Activated CD4-positive, alpha-beta T cell treated with anti-CD3 and anti-CD28 coated beads, Interleukin-10, Interleukin-2, amounts not matched to agents 100 ng/mL and 50 ng/mL, durations not matched to agents 16 hours and 8 hours (primary cell): ENCODE data around the gene SLAMF8.

ENCODE experiments used
- DNase-seq: peaks from one replicate; pipeline ENCODE4 v3.0.0-alpha.2; 2020

The SLAMF8 gene

DNA sequence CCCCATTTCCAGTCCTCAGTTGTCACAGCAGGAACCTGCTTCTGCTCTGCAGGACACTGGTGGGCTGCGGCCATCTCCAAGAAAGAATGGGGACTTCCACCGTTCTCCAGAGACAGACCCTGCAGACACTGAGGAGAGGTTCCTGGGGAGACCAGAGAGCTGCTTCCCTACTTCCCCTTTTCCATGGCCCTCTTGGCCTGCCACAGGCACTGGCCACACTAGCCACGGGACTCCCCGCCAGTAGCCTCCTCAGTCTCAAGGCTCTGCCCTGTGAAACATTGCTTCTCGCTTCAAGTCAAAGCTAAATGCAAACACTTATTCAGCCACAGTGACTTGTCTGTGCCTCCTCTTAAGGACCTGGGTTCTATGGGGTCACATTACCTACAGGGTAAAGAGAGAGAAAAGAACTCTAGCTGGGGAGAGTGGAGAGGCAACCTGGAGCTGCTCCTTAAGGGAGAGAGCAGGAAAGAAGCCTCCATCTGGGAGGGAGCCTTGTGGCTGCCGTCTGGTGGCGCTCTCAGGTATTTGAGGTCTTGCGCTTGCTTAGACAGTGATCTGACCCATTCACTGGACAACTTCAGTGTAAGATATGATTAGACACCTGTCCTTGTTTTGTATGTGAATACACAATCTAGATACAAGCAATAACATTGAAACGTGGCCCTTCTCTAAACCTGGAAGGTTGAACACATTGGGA lies 5.4 kb upstream of the SLAMF8 start:
- DNase-seq: no peak

DNA sequence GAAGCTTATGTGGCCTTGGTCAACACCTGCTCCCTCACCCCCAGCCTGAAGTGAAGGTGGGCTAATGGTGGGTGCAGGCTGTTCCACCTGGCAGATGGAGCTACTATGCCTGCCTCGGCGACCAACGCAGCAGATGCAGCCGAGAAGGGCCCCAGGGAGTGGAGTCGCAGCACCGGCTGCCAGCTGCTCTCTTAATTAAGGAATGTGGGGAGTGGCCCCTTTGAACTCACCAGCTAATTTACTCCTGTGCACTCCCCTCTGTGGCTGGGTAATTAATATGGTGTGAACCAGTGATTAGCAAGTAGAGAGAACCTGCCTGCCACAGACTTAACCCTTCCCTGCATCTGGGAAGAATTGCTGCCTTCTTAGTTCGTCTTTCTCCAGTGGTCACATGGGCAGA lies 3.3 kb upstream of the SLAMF8 start:
- no peak for DNase-seq

DNA sequence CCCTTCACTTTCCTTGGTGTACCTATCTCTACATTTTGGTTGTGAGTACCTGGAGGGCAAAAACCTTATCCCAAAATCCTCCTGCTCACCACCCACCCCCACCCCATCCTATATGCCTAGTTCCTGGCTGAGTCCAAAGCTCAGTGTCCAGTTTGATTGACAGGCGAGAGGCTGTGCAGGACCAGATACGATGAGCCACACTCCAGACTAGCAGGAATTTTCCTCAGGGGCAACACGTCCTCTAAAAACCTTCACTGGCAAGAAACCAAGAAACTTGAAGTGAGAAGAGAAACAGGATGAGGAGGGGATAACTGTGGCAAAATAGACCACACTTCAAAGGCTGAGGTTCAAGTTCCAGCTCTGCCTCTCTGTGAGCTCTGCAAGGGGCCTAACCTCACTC lies 1.1 kb upstream of the SLAMF8 start:
- peak; percentile 39 for DNase-seq

DNA sequence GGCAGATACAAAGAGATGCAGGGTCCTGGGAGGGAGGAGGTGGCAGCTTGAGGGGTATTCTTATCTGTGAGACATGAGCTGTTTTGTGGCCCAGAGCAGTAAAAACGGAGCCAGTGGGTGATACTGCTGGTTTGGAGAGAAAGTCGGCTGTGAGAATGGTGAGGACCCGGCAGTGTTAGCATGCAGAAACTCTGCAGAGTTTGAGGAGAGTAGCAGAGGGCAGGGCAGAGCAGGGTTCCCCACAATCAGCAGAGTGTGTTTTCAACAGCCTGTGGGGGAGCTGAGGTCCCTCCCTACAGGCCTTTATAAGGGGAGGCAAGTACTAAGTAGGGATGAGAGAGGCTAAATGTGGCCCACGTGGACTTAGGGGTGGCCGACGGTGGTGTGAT lies 423 bp downstream of the SLAMF8 start:
- no peak for DNase-seq

DNA sequence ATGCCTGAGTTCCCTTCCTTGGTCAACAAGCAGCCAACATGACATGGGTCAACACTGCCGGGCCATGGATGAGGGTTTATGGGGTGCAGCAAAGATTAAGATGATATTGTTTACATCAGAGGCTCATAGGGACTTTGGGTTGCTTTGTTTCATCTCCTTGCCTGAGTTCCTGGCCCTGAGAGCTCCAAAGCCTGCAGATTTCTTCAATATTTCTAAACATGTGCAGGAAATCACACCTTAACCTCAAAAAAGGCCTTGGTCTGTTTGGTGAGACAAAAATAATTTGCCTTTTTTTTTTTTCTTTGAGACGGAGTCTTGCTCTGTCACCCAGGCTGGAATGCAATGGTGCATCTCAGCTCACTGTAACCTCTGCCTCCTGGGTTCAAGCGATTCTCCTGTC lies 876 bp downstream of the SLAMF8 start:
- DNase-seq: peak; percentile 54

DNA sequence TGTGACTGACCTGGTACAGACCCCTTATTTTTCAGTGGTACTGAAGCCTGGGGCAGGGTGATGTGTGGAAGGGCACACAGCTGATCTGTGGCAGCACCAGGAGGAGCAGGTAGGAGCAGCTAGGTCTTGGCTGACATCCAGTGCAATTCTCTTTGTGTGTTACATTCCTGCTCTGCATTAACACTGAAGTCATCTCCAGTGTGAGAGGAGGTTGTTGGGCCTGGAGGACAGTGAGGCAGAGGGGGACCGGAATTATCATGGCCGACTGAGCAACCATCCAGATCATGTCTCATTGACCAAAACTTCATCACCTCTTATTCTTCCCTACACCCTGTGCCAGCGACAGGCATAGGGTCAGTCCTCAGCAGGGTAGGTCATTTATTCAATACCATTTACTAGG lies 1.5 kb downstream of the SLAMF8 start:
- no peak for DNase-seq

DNA sequence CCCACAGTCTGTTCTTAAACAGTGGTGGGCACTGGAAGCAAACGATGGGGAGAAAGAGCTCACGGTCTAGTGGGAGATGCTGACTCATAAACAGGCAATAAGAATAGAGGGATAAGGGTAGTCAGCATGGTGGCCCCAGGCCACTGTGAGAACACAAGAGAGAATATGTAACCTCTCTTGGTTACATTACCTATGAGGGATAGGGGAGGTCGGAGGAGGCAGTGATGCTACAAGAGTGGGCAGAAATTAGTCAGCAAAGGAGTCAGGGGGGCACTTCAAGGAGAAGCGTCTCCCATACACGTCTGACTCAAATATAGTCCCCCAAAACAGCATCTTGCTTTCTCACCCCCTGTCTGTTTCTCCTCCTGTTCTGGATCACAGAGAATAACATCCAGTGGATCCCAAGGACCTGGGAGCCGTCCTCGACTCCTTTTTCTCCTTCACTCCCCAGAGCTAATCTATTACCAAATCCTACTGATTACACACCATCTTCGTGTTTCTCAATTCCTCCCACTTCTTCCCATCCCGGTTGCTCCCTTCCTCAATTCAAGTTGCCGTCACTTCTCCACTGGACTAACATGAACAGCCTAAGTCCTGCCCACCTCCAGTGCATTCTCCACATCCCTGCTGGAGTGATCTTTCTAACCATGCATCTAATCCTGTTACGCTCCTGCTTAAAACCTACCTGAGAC lies 2.1 kb downstream of the SLAMF8 start:
- DNase-seq: no peak

DNA sequence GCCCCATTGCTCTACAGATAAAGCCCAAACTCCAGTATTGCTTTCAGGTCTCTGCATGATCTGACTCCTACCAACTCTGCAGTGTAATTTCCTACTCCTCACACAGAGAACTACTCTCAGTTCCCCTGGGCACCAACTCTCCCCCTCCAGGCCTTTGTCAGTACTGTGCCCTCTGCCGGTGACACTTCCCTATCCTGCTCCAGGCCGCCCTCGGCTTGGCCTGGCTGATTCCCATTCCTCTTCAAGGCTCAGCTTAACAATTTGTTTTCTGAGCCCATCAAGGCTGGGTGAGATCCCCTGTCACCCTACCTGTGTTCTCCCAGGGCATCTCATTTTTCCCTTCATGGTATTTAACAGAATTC lies 2.6 kb downstream of the SLAMF8 start:
- no peak for DNase-seq

DNA sequence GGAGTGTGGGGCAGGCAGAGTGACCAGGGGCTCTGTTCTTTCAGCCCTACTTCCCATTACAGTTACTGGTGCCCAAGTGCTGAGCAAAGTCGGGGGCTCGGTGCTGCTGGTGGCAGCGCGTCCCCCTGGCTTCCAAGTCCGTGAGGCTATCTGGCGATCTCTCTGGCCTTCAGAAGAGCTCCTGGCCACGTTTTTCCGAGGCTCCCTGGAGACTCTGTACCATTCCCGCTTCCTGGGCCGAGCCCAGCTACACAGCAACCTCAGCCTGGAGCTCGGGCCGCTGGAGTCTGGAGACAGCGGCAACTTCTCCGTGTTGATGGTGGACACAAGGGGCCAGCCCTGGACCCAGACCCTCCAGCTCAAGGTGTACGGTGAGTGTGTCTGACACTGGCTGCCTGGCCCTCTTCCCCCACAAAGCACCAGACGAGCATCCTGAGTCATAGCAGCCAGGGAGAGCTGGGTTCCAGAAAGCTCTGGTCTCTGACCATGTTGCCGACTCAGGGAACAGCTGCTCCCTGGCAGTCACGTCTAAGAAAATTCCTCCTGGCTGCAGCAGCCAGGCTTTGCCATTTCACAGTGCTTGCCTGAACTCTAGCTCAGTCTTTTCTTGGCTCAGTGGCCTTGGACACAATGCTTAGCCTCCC lies 3.3 kb downstream of the SLAMF8 start:
- DNase-seq: no peak

DNA sequence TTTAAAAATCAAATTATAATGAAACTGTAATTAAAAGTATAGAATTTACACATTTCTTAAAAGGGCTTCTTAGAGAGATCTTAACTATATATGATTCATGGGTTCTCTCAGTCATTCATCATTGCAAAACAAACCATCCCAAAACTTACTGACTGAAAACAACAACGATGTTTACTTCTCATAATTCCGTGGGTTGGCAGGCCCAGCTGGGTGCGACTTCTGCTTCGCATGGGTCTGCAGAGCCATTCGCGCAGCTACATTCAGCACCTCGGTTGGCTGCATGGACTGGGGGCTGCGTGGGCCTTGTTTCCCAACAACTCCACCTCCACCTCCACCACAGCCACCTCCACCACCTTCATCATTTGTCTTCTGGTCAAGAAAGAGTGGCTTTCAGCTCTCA lies 4.0 kb downstream of the SLAMF8 start:
- DNase-seq: no peak

DNA sequence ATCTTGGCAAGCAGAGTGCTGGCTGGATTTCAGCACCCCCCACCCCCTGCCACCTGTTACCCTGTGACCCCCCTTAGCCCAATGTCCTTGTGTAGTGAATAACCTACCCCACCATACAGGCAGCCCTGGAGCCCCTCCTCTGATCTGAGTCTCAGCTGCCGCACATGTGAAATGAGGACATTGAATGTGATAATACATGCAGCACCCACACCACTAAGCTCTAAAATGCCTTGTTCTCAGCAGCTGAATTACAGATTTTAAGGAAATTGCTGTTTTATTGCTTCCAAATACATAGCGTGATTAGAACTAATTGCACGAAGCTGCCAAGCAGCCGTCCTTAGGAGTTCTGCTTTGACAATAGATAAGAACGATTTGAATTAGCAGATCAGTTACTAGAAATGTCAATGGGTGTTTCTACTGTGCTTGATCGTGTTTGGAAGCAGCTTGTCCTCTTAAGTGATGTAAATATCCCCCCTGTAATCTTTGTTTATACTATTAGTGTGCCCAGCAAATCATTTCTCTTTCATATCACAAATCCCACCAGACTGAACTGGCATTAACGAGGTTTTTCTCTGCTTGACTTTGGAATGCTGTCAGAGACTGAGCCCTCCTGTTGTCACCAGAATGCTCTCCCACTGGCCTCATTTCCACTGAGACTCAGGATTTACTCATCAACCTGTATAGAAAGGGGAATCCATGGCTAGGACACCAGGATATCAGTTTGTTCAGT lies 4.9 kb downstream of the SLAMF8 start:
- DNase-seq: no peak

DNA sequence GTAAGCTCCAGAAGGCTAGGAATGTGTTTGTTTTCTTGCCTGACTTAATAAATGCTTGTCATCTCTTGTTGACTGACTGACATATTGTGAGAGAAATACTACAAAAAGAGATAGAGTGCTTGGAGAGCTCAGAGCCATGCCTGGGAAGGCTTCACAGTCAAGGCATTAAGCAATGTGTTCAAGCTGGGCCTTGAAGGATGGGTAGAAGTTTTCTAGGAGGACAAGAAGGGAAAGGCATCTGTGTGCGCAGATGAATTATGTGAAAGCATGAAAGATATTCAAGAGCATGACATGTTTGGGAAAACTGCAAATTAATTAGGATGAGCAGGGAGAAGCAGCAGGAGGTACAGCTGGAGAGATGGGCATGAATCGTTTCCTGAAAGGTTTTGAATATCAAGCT lies 5.6 kb downstream of the SLAMF8 start:
- DNase-seq: no peak

DNA sequence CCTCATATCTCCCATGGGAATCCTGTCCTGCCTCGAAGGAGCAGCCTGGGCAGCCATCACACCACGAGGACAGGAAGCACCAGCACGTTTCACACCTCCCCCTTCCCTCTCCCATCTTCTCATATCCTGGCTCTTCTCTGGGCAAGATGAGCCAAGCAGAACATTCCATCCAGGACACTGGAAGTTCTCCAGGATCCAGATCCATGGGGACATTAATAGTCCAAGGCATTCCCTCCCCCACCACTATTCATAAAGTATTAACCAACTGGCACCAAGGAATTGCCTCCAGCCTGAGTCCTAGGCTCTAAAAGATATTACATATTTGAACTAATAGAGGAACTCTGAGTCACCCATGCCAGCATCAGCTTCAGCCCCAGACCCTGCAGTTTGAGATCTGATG lies 8.7 kb downstream of the SLAMF8 start:
- DNase-seq: no peak

DNA sequence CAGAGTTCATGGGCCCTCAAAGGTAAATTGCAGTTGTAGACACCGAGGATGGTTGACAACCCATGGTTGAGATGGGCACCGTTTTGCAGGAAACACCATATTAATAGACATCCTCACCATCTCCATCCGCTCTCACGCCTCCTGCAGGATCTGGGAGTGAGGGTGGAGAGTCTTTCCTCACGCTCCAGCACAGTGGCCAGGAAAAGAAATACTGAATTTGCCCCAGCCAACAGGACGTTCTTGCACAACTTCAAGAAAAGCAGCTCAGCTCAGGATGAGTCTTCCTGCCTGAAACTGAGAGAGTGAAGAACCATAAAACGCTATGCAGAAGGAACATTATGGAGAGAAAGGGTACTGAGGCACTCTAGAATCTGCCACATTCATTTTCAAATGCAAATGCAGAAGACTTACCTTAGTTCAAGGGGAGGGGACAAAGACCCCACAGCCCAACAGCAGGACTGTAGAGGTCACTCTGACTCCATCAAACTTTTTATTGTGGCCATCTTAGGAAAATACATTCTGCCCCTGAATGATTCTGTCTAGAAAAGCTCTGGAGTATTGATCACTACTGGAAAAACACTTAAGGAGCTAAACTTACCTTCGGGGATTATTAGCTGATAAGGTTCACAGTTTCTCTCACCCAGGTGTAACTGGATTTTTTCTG lies 9.3 kb downstream of the SLAMF8 start:
- no peak for DNase-seq

DNA sequence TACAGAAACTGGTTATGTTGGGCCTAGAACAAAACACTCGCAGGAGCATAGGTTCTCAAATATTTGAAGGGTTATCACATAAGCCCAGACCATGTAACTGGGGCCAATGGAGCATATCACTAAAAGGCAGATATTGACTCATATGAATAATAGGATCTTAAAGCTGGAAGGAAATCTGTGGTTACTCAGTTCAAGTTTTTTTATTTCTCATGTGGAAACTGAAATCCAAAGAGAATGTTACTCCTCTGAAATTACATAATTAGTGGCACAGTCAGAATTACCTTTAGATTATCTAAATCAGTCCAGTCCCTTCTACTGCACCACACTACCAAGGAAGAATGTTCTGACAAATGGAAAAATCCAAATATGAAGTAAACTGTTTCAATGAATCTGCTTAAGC lies 12.0 kb downstream of the SLAMF8 start:
- DNase-seq: peak; percentile 14

DNA sequence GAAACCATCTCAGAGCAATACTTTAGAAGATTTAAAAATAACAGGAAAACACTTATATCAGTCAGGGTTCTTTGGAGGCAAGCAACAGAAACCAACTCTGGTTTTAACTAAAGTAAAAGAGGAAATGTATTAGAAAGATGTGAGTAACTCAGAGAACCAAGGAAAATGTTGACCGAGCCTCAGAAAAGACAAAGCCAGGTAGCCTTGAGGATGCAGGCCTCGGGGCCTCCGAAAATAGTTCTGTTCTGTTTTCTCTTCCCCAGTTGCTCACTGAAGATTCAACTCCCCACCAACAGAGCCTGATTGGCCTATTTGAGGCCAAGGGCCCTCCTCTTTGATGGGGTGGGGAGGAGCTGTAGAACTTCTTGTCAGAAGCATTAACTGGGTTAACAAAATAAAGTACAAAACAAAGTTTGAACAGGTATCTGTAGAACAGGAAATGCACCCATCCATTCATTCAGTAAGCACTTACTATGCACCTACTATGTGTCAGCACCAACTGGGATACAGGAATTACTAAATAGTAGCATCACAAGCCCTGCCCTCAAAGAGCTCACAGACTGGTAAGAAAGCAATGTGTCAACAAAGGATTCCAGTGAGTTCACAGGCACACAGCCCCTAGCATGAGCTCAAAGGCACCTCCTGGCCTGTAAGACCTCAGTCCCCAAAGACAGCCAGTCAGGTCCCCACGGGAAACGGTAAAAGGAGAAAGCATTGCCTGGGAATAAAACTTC lies 12.6 kb downstream of the SLAMF8 start:
- no peak for DNase-seq

DNA sequence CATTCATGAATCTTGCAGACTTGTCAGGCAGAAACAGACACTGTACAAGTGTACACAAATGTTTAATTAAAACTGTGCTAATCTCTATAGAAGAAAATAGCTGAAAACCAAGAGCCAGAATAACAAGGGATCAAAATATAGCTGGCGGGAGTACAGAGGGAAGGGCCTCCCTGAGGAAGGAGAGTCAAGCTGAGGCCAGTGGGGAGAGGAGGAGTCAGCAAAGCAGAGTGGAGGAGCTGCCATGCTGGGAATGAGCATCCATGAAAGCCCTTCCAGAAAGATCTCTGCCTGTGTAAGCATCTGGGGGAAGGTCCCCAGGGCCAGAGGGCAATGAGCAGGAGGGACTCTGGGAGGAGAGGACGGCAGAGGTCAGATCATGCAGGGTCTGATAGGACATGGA lies 15.1 kb downstream of the SLAMF8 start:
- no peak for DNase-seq

DNA sequence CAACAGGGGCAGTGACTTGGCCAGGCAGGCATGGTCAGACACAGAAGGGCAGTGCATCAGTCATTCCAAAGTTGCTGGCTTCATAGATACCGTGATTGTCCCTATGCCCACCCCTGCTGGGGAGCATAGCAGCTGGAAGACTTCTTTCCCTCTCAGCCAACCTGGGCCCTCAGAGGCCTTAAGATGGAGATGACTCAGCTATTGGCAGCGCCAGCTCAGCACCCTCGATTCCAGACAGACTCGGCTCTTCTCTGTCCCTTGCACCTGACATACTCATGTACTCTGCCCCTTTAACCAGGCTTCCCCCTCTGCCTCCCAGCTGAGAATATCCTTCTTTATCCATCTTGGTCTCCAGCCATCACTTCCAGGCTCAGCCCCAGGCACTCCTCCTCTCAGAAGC lies 16.8 kb downstream of the SLAMF8 start:
- no peak for DNase-seq

DNA sequence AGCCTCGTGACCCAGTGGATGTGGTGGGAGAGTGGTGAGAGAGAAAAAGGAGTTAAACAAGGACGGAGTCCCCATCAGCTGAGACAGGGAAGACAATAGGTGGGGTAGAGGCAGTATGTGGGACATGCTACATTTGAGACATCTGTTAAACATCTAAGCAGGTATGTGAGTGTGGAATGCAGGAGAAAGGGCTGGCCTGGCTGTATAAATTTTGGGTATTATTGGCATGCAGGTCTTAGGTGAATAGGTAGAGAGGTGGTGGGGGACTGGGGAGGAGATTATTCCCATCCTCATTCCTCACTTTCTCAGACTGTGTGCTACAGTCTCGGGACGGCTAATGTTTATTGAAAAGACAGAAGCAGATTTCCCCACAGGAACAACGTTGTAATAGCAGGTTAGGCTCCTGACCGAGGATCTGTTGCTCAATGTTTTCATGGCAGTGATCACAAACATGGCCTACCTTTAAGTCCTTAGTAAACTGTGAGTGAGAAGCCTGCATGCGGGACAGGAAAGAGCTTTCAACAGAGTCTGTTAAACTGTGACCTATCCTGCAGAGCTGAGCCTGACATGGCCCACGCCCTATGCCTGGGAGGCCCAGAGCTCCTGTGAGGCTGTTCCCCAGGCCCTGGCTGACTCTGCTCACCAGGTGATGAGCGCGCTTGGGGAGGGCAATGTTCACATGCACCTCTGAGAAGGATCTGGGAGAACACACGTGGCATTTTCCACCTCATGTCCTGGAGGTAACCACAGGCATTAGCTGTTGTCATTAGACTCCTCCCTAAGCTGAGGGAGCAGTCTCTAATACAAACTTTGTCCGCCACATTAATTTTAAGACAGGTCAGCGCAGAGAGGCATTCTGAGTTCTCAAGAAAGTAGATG lies 19.3 kb downstream of the SLAMF8 start:
- no peak for DNase-seq

DNA sequence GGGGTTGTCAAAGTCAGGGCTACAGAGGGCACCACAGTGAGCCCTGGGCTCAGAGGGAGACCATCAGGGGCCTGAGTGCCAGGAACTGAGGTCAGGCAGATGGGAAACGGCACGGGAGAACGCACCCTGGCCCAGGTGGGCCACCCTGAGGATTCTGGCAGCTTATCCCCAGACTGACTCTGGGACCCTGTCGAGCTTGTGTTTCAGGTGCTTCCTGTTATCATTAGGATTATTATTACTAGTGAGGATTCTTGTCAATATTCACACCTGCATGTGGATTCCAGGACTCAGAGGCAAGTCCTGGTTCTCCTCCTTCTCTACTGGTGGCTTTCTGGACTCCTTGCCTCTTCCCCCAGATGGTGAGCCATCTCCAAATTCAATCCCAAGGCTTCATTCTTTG lies 20.6 kb downstream of the SLAMF8 start:
- no peak for DNase-seq

DNA sequence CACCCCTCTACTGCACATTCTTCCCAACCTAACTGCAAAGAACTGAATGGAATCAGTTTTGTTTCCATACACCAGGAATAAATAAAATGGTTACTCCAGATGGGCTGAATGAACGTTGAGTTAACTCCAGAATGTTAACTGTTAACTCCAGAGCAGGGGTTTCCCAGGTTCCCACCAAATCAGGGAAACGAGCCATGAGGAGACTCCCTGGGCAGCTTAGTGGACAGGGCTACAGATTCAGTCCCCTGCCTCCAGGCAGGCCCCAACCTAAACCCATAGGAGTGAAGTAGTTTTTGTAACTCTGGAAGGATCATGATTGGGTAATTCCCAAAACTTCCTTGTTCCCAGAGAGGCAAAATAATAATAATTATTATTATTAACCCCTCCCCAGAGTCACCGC lies 21.7 kb downstream of the SLAMF8 start:
- no peak for DNase-seq
